Muscle layer of duodenum (tissue), 2 donors: ENCODE data around the gene ITPKB.
A peak's percentile ranks its signal among the peaks of the same experiment; 100 is the strongest.

Source experiments
- H3K27ac ChIP-seq: one replicate; pipeline ENCODE4 v1.7.0; 2013; ENCODE audit warnings: mild to moderate bottlenecking, low read length
- H3K27me3 ChIP-seq: one replicate; pipeline ENCODE4 v1.7.0; 2013; ENCODE audit warnings: low read depth, mild to moderate bottlenecking, control low read depth, low read length
- H3K36me3 ChIP-seq, 2 donors: one replicate each; pipeline ENCODE4 v1.7.0; 2013; ENCODE audit warnings: low read length in 2 of 2, control low read depth in 1 of 2, mild to moderate bottlenecking in 1 of 2; ENCODE audit not compliant: insufficient read depth in 2 of 2, control insufficient read depth in 1 of 2
- H3K4me1 ChIP-seq, 2 donors: one replicate each; pipeline ENCODE4 v1.7.0; 2013; ENCODE audit warnings: low read length in 2 of 2, mild to moderate bottlenecking in 2 of 2, control low read depth in 1 of 2, moderate library complexity in 1 of 2; ENCODE audit not compliant: insufficient read depth in 2 of 2, control insufficient read depth in 1 of 2
- H3K4me3 ChIP-seq, 2 donors: one replicate each; pipeline ENCODE4 v1.7.0; 2013; ENCODE audit warnings: low read length in 2 of 2, low read depth in 1 of 2, mild to moderate bottlenecking in 1 of 2
- H3K9me3 ChIP-seq, 2 donors: one replicate each; pipeline ENCODE4 v1.7.0; 2013; ENCODE audit warnings: low read length in 2 of 2, control low read depth in 1 of 2, mild to moderate bottlenecking in 1 of 2; ENCODE audit not compliant: control insufficient read depth in 1 of 2
- donor health status: healthy.

The ITPKB gene

GRCh38 chr1:226688808-226689207 is 50.3 kb downstream of the ITPKB start:
- Histone ChIP-seq H3K36me3 (no peaks in the 10 kb centered on the region), H3K4me3 (no peak overlapping the region), H3K4me1 (peaks cover 43 to 91% of the 10 kb centered on the region in 2 donors), H3K27me3 (no peaks in the 10 kb centered on the region), H3K9me3 (no peaks in the 10 kb centered on the region), H3K27ac (peak overlapping the region; percentile 78)

DNA sequence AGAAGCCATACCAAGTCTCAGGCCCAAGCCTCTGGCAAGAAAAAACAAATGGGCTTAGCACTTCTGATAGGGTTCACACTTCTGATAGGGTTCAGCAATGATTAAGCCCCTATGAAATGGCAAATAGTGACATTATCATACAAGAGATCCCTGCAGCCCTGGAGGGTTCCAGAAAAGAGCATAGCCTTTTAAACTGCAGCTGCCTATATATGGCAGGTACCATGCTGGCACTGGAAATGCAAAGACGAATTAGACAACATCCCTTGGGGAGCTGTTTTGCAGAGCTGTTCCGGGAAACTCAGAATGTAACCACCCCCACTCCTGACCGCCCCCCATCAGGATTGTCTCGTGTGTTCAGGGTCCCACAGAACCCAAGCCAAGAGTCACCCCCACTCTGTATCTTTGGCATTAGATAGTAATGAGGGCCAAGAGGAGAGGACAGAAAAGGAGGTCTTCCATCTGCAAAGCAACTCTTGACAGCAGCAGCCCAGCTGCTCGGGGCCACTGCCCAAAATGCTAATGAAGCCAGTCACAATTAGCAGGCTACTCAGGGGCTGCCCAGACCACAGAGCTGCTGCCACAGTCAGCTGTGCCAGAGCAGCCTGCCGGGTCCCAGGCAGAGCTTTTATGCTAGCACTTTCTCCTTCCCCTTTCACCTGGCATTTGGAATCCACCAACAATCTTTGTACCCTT is 50.9 kb downstream of the ITPKB start:
- H3K4me1 ChIP-seq, result peaks cover 43 to 91% of the 10 kb centered on the region in 2 donors
- no peaks in the 10 kb centered on the region for H3K27me3 ChIP-seq
- H3K9me3 ChIP-seq, result no peaks in the 10 kb centered on the region
- no peak overlapping the region for H3K4me3 ChIP-seq
- peak overlapping the region; percentile 78 for H3K27ac ChIP-seq
- H3K36me3 ChIP-seq, result no peaks in the 10 kb centered on the region

- Histone ChIP-seq H3K36me3 (no peaks in the 10 kb centered on the region), H3K4me3 (no peak overlapping the region), H3K27me3 (no peaks in the 10 kb centered on the region), H3K9me3 (no peaks in the 10 kb centered on the region), H3K27ac (peak overlapping the region; percentile 78), H3K4me1 (peaks cover 43 to 91% of the 10 kb centered on the region in 2 donors)
Observed at GRCh38 chr1:226687426-226687825, 51.7 kb downstream of the ITPKB start.

DNA sequence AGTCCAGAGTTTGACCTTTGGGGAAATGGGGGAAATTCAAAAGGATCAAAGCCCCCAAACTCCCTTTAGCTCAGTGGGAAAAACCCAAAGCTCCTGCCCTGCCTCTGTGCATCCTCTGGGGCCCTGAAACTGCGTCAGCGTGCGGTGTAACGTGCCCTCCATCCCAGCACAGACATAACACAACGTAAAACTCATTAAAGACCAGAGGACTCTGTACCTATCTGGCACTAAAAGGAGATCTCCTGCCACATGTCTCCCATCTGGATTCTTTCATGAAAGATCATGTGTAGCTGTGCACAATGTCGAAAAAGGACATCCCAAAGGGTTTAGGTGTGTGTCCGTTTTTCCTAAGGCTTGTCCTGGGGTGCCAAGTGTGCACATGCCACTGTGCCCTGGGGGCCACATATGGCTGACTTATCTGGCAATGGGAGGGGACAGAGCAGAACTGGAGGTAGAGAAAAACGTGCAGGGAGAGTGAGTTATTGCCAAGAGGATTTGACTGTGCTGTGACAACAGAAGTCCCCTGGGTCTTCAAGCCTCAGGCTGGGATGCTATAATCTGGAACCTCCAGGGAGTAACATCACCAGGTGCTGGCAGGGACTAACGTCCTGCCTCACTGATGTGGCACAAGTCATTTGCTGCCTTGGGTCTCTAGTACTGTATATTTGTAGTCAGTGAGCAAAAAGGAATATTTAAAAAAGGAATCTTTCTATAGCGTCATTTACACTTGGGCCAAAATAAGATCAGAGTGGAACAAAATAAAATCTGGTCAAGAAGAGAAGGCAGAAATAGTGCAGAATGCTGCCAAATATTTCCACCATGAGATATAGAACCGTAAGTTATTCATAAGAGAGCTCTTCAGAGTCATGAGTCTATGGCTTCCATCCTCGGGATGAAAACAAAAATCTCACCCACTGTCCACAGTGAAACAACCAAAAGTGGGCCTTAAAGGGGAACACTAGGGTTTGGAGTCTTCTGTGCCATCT is 52.3 kb downstream of the ITPKB start:
- H3K27ac ChIP-seq, result peak overlapping the region; percentile 78
- no peaks in the 10 kb centered on the region for H3K36me3 ChIP-seq
- peaks cover 45 to 92% of the 10 kb centered on the region in 2 donors for H3K4me1 ChIP-seq
- no peak overlapping the region for H3K4me3 ChIP-seq
- H3K9me3 ChIP-seq, result no peaks in the 10 kb centered on the region
- no peaks in the 10 kb centered on the region for H3K27me3 ChIP-seq

DNA sequence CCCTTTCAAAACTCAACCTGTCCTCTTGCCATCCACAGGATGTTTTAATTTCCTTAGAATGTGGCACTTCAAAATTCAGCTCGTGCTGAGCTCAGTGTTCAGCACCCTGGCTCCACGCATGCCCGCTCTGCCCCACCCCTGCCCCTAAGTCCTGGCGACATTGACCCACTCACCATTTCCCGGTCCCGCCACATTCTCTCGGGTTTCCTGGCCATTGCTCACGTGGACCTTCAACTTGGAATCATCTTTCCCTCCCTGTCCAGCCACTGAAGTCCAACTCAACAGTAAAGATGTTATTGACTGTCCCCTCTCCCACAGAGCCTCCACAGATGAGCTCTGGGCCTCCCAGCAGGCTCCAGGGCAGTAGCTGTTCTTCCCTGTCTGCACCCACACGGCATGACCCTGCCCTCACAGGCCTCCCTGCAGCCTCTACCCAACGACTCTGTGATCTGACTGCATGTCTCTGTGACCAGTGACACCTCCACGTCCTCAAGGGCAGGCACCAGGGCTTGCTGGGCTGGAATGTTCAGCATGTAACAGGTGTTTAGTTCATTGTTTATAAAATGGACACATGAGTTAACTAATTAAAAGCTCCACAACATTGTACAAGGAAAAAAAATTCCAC is 53.8 kb downstream of the ITPKB start:
- Histone ChIP-seq H3K36me3 (no peaks in the 10 kb centered on the region), H3K27ac (peak overlapping the region; percentile 39), H3K4me1 (peaks cover 39 to 91% of the 10 kb centered on the region in 2 donors), H3K4me3 (no peak overlapping the region), H3K27me3 (no peaks in the 10 kb centered on the region), H3K9me3 (no peaks in the 10 kb centered on the region)

- H3K9me3 ChIP-seq, result no peaks in the 10 kb centered on the region
- no peaks in the 10 kb centered on the region for H3K27me3 ChIP-seq
- H3K36me3 ChIP-seq, result no peaks in the 10 kb centered on the region
- peaks cover 39 to 90% of the 10 kb centered on the region in 2 donors for H3K4me1 ChIP-seq
- no peak overlapping the region for H3K4me3 ChIP-seq
- H3K27ac ChIP-seq, result peak overlapping the region; percentile 39
Observed at GRCh38 chr1:226684026-226684425, 55.1 kb downstream of the ITPKB start.

DNA sequence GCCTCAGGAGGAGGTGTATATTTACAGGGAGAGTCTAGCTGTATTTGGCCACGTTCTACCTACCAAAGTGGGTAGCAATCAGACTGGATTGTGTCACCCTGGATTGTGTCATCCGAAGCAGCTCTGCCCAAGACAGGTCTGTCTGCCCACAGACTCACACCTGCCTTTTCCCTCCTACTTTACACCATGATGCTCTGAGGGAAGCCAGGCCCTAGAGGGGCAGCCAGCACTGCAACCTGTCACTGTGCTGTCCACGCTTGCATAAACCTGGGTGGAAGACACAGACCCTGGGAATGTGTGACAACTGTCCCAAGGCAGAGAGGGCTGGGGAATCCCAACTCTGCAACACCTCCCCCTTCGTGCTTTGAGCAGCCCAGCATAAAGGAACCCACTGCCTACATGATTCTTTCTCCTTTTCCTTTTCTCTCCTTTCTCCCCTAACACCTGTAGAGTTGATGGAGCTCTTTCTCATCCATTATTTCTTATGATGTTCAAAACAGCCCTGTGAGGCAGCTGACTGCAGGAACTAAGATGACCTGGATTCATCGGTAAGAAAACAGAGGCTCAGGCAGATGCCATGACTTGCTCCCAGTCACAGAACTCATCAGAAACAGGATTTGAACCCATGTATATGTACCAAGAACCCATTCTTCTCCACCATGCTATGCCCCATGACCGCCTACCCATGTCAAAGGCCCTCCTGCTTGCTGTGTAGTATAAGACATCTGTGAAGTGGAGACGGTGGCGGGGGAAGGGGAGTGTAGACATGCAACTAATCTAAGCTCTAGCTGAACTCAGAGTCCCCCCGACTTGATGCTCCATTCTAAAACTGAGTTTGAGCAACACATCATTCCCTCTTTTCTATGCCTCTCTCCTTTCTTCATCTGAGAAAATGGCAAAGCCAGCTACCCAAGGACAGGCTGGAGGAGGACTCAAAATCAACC is 55.9 kb downstream of the ITPKB start:
- Histone ChIP-seq H3K36me3 (no peaks in the 10 kb centered on the region), H3K4me3 (no peak overlapping the region), H3K27ac (peak overlapping the region; percentile 39), H3K4me1 (peaks cover 34 to 90% of the 10 kb centered on the region in 2 donors), H3K27me3 (no peaks in the 10 kb centered on the region), H3K9me3 (no peaks in the 10 kb centered on the region)

DNA sequence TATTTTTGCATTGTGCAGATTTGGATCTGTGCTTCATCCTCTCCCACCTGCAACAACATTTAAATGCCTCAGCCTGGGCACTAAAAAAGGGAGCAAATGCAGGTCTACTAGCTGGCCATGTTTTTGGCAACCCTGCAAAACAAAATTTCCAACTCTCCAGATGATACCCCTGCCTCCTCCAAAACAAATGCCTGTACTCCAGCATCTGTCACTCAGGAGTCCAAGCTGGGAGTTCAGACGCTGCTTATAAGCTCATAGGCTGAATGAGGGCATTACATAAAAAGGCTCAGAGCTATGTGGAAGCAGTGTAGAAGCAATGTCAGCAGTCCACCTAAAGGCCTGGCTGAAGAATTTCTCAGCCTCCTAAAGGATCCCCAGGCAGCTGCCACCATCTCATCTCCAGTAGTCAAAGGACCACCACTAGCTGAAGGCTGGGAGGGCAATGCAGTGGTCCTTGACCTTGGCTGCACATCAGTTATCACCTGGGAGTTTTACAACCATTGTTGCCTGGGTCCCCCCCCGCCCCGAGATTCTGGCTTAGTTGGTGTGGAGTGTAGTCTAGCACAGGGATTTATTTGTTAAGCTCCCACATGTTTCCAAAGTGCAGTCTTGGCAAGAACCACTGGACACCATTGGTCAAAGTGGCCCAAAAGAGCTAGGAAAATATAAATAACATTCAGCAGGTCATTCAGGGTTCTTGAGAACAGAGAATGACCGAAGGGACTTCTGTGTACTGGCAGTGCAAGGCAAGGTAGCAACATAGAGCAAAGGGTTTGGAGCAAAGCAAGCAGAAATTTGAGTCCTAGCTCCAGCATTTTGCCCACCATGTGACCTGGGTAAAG is 57.2 kb downstream of the ITPKB start:
- Histone ChIP-seq H3K36me3 (no peaks in the 10 kb centered on the region), H3K27ac (no peak overlapping the region), H3K9me3 (no peaks in the 10 kb centered on the region), H3K4me1 (peaks cover 30 to 91% of the 10 kb centered on the region in 2 donors), H3K27me3 (no peaks in the 10 kb centered on the region), H3K4me3 (peak overlapping the region in 1 of 2 donors; percentile 2)

DNA sequence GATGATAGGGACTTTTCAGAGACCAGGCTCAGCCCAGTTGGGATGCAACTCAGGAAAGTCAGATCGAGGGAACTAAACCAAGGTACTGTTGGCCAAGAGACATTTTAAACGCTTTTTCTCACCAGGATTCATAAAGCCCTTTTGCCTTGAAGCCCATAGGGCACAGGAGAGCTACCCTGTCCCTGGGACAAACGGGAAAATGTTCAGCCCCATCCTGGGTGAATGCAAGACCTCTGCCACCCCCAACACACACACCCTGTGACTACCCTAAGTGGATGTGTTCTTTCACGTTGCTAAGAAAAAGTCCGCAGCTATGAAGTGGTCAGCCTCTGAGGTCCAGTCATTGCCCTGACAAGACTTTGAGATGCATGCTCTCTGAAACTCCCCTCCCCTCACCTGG is 58.4 kb downstream of the ITPKB start:
- Histone ChIP-seq H3K4me3 (peak overlapping the region; percentile 49 to 62), H3K27ac (peak overlapping the region; percentile 95), H3K36me3 (no peaks in the 10 kb centered on the region), H3K9me3 (no peaks in the 10 kb centered on the region), H3K4me1 (peaks cover 34 to 91% of the 10 kb centered on the region in 2 donors), H3K27me3 (no peaks in the 10 kb centered on the region)
